GM12873 (cell line): ENCODE measurements around the gene TMEM114.
A peak's percentile ranks its signal among the peaks of the same experiment; 100 is the strongest.

ENCODE experiments used
- CTCF ChIP-seq: IDR thresholded peaks from 2 replicates; pipeline ENCODE4 v1.5.1; 2012; ENCODE audit warnings: low read depth, mild to moderate bottlenecking, moderate library complexity, low read length, control low read depth; ENCODE audit not compliant: insufficient read depth; ENCODE audit errors: missing control alignments

Gene TMEM114

GRCh38 chr16:8572919-8573724, 17.2 kb downstream of the TMEM114 start:
- TF ChIP-seq CTCF: peak; percentile 54

- TF ChIP-seq CTCF: no peak
Observed at GRCh38 chr16:8572063-8572918, 18.0 kb downstream of the TMEM114 start.

- TF ChIP-seq CTCF: no peak
Observed at GRCh38 chr16:8571061-8571596, 19.2 kb downstream of the TMEM114 start.

GRCh38 chr16:8569650-8570346, 20.5 kb downstream of the TMEM114 start:
- no peak for TF ChIP-seq CTCF

GRCh38 chr16:8568231-8568617, 22.1 kb downstream of the TMEM114 start:
- no peak for TF ChIP-seq CTCF

- peak; percentile 97 for TF ChIP-seq CTCF
Observed at GRCh38 chr16:8567355-8568230, 22.7 kb downstream of the TMEM114 start.
